Esophagus muscularis mucosa (tissue), 4 donors: ENCODE measurements around the gene ATXN1L.

Source experiments
- EP300 ChIP-seq: sonication (generic); formaldehyde crosslinking; IDR thresholded peaks from one replicate; pipeline ENCODE4 v1.6.1; 2017; ENCODE audit warnings: antibody characterized with exemption
- POLR2AphosphoS5 ChIP-seq, 2 donors: sonication (generic); formaldehyde crosslinking; IDR thresholded peaks; one replicate each; pipeline ENCODE4 v1.6.1; 2017; ENCODE audit warnings: antibody characterized with exemption in 2 of 2
- TF ChIP-seq, protein P1 (sequence below), 3 experiments: fragments of 200-600 bp in 2 of 3; fragments of 450-650 bp in 1 of 3; sonication (generic) in 2 of 3; IDR thresholded peaks; one replicate each; pipeline ENCODE4 v1.5.1; 2017 to 2019; ENCODE audit warnings: antibody characterized with exemption in 3 of 3, mild to moderate bottlenecking in 2 of 3, moderate library complexity in 1 of 3

DNA sequence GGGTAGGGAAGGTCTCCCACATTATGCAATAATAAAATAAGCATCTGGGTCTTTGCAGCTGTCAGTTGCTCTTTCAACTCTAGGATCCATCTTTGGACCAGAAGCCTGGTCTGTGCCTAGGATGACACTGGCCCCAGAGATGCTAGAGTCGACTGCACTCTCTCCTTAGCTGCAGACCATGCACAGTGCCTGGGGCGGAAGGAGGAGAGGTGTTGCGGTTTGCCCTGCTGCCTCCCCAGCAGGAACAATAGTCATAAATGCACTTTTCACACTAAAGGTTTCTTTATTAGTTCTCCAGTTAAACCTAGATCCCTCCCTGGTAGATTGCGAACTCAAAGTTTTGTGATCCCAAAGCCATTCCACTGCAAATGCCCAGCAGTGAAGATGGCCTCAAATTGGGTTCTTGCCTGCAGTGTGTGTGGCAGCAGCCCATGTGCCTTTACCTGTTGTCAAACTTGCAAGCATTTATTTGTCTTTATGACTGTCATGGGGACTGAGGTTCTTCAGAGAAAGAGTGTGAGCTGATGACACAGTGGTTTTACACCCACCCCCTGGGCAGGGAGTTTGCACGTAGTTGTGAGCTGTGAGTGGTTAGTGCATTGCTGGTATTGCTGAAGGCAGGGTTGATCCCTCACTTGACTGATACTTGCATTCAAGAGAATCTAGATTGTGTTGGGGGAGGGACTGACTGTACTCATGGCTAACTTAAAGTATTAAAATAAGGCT is 10.3 kb downstream of the ATXN1L start:
- no peak for TF ChIP-seq POLR2AphosphoS5 (IDR thresholded peaks at IDR 0.05)
- TF ChIP-seq, protein P1, sequence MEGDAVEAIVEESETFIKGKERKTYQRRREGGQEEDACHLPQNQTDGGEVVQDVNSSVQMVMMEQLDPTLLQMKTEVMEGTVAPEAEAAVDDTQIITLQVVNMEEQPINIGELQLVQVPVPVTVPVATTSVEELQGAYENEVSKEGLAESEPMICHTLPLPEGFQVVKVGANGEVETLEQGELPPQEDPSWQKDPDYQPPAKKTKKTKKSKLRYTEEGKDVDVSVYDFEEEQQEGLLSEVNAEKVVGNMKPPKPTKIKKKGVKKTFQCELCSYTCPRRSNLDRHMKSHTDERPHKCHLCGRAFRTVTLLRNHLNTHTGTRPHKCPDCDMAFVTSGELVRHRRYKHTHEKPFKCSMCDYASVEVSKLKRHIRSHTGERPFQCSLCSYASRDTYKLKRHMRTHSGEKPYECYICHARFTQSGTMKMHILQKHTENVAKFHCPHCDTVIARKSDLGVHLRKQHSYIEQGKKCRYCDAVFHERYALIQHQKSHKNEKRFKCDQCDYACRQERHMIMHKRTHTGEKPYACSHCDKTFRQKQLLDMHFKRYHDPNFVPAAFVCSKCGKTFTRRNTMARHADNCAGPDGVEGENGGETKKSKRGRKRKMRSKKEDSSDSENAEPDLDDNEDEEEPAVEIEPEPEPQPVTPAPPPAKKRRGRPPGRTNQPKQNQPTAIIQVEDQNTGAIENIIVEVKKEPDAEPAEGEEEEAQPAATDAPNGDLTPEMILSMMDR (IDR thresholded peaks at IDR 0.05), result no peak
- TF ChIP-seq EP300, result no peak
